ENCODE data around the gene ERF. TPM values are rescaled to one million over a fixed set of nuclear protein-coding genes. Genes with fewer than 3 reads are reported as not detected.

ERF gene
- total and polyA plus RNA-seq, 2 donors from 2014 or later, result 31.1 to 61.2 TPM

DNA sequence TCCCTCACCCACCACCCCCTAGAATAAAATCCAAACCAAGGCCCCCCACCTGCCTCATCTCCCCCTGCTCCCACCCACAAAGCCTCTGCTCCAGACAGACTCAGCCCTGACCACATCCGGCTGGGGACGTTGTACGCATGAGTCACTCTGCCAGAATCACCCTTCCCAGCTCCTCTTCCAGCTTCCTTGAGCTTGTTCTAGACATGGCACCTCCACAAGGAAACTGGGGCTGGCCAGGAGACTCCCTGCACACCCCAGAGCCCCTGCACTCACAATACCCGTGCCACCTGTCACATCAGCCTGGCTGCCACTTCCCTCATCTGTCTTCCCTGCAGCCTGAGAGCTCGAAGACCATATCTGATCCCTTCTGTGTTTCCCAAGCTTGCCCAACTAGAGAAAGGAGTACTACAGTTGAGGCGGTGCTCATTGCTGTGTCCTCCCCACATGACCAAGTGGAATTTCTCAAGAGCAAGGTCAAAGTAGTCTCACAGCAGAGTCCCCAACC, 47.1 kb downstream of the ERF start:
- no peak overlapping the region for H3K4me3 ChIP-seq (ENCODE audit: low read length in 3 of 3)
- H3K27me3 ChIP-seq (ENCODE audit: control insufficient read depth, insufficient read depth, low read length), result no peaks in the 10 kb centered on the region
- H3K27ac ChIP-seq (ENCODE audit: low read depth in 2 of 2, low read length in 2 of 2), result no peak overlapping the region
- no peak overlapping the region for H3K9ac ChIP-seq (ENCODE audit: low read length in 3 of 3)
- no peak for FAIRE-seq
- H3K9me3 ChIP-seq (ENCODE audit: control insufficient read depth in 2 of 3, insufficient read depth in 1 of 3, low read length in 3 of 3), result no peaks in the 10 kb centered on the region
- H3K4me1 ChIP-seq (ENCODE audit: control insufficient read depth in 2 of 3, insufficient read depth in 2 of 3, low read depth in 1 of 3, low read length in 3 of 3), result no peaks in the 10 kb centered on the region
- intact Hi-C loops (cut with DNase I), result no loop called here
- peak in 1 of 5 donors; percentile 32 for DNase-seq
- TF ChIP-seq, protein P1, sequence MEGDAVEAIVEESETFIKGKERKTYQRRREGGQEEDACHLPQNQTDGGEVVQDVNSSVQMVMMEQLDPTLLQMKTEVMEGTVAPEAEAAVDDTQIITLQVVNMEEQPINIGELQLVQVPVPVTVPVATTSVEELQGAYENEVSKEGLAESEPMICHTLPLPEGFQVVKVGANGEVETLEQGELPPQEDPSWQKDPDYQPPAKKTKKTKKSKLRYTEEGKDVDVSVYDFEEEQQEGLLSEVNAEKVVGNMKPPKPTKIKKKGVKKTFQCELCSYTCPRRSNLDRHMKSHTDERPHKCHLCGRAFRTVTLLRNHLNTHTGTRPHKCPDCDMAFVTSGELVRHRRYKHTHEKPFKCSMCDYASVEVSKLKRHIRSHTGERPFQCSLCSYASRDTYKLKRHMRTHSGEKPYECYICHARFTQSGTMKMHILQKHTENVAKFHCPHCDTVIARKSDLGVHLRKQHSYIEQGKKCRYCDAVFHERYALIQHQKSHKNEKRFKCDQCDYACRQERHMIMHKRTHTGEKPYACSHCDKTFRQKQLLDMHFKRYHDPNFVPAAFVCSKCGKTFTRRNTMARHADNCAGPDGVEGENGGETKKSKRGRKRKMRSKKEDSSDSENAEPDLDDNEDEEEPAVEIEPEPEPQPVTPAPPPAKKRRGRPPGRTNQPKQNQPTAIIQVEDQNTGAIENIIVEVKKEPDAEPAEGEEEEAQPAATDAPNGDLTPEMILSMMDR (IDR thresholded peaks at IDR 0.05; ENCODE audit: borderline replicate concordance, extremely low read depth, insufficient read depth), result no peak
- peaks cover 5 to 56% (median 42%) of the 10 kb centered on the region in 3 donors for H3K36me3 ChIP-seq (ENCODE audit: control insufficient read depth in 2 of 3, insufficient read depth in 3 of 3, low read length in 3 of 3)

DNA sequence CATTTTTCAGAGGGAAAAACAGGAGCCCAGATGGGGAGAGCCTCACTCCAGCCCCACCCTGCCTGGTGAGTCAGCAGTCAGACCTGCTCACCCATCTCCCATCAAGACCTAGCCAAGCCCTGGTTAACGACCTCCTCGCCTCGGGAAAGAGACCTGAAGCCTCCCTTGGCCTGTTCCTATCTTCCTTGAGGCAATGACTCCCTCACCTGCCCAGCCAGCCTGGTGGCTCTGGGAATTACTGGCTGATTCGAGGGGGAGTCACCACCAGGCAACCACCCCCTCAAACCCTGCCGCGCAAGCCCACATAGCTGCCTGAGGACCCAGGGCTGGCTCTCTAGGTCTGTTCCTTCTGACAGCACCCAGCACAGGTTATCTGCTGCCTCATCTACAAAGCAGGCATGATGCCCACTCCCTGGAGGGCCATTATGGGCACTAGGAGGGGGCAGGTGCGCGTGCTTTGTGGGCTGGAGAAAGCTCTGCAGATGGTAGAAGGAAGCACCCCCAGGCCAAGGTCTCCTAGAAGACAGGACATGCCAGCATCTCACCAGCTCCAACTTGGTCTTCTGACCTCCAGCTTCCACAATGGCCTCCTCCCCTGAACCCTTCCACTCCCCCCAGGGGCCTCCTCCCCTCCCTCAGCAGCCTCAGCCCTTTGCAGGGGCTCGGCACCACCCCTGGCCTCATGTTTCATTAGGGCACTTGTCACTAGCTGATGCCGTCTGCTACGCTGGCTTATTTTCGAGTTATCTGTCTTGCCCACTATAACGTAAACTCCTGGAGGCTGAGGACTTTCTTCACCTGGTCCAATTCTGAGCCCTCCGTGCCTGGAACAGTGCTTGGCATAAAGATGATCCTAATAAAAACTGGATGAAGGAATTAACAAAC, 47.8 kb downstream of the ERF start:
- no peak for FAIRE-seq
- Histone ChIP-seq H3K4me3 (ENCODE audit: low read length in 3 of 3) (no peak overlapping the region), H3K36me3 (ENCODE audit: control insufficient read depth in 2 of 3, insufficient read depth in 3 of 3, low read length in 3 of 3) (peaks cover 5 to 62% (median 42%) of the 10 kb centered on the region in 3 donors), H3K9ac (ENCODE audit: low read length in 3 of 3) (no peak overlapping the region), H3K27me3 (ENCODE audit: control insufficient read depth, insufficient read depth, low read length) (no peaks in the 10 kb centered on the region), H3K9me3 (ENCODE audit: control insufficient read depth in 2 of 3, insufficient read depth in 1 of 3, low read length in 3 of 3) (no peaks in the 10 kb centered on the region), H3K27ac (ENCODE audit: low read depth in 2 of 2, low read length in 2 of 2) (no peak overlapping the region), H3K4me1 (ENCODE audit: control insufficient read depth in 2 of 3, insufficient read depth in 2 of 3, low read depth in 1 of 3, low read length in 3 of 3) (no peaks in the 10 kb centered on the region)
- peak in 1 of 5 donors; percentile 39 for DNase-seq
- TF ChIP-seq, protein P1 (IDR thresholded peaks at IDR 0.05; ENCODE audit: borderline replicate concordance, extremely low read depth, insufficient read depth), result no peak
- intact Hi-C loops (cut with DNase I), result no loop called here

DNA sequence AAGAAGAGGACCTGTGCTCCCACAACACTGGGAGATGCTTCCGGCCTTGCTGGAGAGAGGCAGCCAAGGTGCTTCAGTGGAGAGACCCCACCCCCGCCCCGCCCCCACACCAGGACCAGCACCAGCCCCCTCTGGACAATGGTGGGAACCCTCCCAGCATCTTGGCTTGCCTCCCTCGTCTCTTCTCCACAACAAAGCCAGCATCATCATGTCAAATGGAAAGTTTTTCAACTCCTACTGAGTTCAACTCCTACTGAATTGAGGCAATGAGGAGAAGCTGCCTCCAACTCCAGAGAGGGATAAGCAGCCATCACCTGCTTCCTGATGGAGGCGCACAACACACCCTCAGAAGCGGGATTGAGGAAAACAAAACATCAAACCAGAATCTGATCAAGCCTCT, 50.3 kb downstream of the ERF start:
- no peak for FAIRE-seq
- H3K4me3 ChIP-seq (ENCODE audit: low read length in 3 of 3), result no peak overlapping the region
- peak in 1 of 5 donors; percentile 10 for DNase-seq
- H3K4me1 ChIP-seq (ENCODE audit: control insufficient read depth in 2 of 3, insufficient read depth in 2 of 3, low read depth in 1 of 3, low read length in 3 of 3), result peaks cover 0 to 4% (median 0%) of the 10 kb centered on the region in 3 donors
- no peak overlapping the region for H3K27ac ChIP-seq (ENCODE audit: low read depth in 2 of 2, low read length in 2 of 2)
- no peaks in the 10 kb centered on the region for H3K27me3 ChIP-seq (ENCODE audit: control insufficient read depth, insufficient read depth, low read length)
- intact Hi-C loops (cut with DNase I), result no loop called here
- no peak overlapping the region for H3K9ac ChIP-seq (ENCODE audit: low read length in 3 of 3)
- peaks cover 2 to 70% (median 41%) of the 10 kb centered on the region in 3 donors for H3K36me3 ChIP-seq (ENCODE audit: control insufficient read depth in 2 of 3, insufficient read depth in 3 of 3, low read length in 3 of 3)
- H3K9me3 ChIP-seq (ENCODE audit: control insufficient read depth in 2 of 3, insufficient read depth in 1 of 3, low read length in 3 of 3), result no peaks in the 10 kb centered on the region
- TF ChIP-seq, protein P1 (IDR thresholded peaks at IDR 0.05; ENCODE audit: borderline replicate concordance, extremely low read depth, insufficient read depth), result no peak

Measured in kidney (tissue), 14 donors.